ENCODE data around the gene SLC9C2.
A peak's percentile ranks its signal among the peaks of the same experiment; 100 is the strongest.
"Not testable (repeated sequence)": the region's sequence is repeated elsewhere in the genome, so short reads cannot be mapped to it uniquely, and the experiment has no call there.

The SLC9C2 gene

GRCh38 chr1:173485401-173485800 is 117.5 kb downstream of the SLC9C2 start:
- DNase-seq (ENCODE audit: low spot score): no peak

DNA sequence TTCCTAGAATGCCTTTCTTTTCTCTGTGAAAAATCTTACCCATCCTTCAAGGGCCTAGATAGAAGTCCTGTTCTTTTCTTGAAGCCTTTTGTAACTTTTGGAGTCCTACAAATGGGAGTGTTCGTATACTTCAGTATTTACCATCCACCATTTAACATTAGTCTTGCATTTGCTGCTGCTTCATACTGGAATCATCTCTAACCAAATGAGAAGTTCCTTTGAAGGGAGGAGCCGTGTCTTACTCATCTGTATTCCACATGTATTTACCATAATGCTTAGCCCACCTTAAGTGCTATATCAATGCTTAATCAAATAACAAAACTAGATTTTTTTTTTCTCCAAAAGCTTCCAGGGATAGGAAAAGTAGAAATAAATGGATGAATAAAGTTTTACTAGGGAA is 118.6 kb downstream of the SLC9C2 start:
- DNase-seq (ENCODE audit: low spot score): no peak

GRCh38 chr1:173482683-173483082 is 120.2 kb downstream of the SLC9C2 start:
- no peak for DNase-seq (ENCODE audit: low spot score)

- no peak for DNase-seq (ENCODE audit: low spot score)
These were observed 121.6 kb downstream of the SLC9C2 start for GRCh38 chr1:173481195-173481772.

- DNase-seq (ENCODE audit: low spot score): no peak
These were observed 123.2 kb downstream of the SLC9C2 start for GRCh38 chr1:173479649-173480048.

DNA sequence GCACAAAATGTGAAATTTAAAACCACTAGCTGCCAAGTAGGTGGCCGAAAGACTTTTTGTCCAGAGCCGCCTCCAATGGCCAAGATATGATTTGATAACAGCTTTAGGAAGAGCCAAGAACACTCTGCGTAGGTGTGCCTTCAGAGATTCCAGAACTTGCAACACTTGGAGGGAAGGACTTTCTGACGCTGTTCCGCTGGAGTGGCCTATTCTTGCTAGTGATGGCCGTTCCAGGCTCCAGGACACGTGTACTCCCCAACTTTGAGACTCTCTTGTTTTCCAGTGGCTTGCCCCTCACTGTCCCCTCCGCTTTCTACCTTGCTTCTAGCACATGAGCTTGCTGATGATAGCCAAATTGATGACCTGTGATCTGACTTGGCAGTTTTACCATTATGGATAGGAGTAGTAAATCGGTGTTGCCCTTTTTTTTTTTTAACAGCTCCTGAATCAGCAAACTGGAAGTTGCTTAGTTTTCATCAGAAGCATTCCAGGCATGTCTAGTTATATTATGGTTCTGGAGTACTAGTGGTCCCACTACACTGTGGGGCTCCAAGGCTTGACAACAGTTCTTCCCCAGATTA is 124.7 kb downstream of the SLC9C2 start:
- no peak for DNase-seq (ENCODE audit: low spot score)

- peak; percentile 59 for DNase-seq (ENCODE audit: low spot score)
These were observed 125.4 kb downstream of the SLC9C2 start, which contains the start of gene PRDX6 for GRCh38 chr1:173477286-173478093. Gene PRDX6 (plus strand): TSS chr1:173477335. CDS start chr1:173477398, 63 bp downstream.

GRCh38 chr1:173476665-173477285 is 126.1 kb downstream of the SLC9C2 start:
- DNase-seq (ENCODE audit: low spot score): peak; percentile 87

GRCh38 chr1:173476197-173476664 is 126.6 kb downstream of the SLC9C2 start:
- DNase-seq (ENCODE audit: low spot score): no peak

DNA sequence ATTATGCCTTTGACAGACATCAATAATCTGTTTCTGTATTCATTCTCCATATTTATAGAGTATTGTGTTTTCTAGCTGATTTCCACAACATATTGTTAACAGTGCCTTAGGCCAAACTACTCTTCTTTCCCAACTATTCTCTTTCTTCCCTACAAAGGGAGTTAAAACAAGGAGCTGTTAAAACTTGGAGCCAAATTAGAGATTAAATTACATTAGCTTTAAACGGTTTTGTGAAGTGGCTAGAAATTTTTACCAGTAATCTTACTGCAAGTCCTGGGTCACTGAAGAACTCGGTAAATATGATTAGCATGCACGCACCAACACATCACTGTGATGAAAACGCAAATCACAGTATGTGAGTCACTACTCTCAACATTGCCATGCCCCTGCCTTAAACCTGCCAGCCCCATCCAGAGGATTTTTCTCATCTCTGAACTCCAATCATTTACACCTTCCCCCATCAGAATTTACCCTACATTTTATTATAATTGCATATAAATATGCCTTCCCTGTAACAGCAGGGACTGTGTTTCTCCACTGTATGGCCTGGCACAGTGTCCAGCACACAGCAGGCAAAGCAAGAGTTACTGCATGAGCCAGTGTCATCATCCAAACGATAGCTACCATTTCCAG is 127.2 kb downstream of the SLC9C2 start:
- no peak for DNase-seq (ENCODE audit: low spot score)

DNA sequence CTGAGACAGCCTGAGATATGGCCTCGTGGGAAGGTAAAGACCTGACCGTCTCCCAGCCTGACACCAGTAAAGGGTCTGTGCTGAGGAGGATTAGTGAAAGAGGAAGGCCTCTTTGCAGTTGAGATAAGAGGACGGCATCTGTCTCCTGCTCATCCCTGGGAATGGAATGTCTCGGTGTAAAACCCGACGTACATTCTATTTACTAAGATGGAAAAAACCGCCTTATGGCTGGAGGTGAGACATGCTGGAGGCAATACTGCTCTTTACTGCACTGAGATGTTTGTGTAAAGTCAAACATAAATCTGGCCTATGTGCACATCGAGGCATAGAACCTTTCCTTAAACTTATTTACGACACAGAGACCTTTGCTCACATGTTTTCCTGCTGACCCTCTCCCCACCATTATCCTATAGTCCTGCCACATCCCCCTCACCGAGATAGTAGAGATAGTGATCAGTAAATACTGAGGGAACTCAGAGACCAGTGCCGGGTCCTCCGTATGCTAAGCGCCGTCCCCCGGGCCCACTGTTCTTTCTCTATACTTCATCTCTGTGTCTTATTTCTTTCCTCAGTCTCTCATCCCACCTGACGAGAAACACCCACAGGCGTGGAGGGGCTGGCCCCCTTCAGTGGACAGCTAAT is 128.0 kb downstream of the SLC9C2 start:
- not testable (repeated sequence) for DNase-seq (ENCODE audit: low spot score)

- DNase-seq (ENCODE audit: low spot score): no peak
These were observed 128.6 kb downstream of the SLC9C2 start for GRCh38 chr1:173474097-173474779.

GRCh38 chr1:173473599-173474011 is 129.3 kb downstream of the SLC9C2 start:
- DNase-seq (ENCODE audit: low spot score): no peak

DNA sequence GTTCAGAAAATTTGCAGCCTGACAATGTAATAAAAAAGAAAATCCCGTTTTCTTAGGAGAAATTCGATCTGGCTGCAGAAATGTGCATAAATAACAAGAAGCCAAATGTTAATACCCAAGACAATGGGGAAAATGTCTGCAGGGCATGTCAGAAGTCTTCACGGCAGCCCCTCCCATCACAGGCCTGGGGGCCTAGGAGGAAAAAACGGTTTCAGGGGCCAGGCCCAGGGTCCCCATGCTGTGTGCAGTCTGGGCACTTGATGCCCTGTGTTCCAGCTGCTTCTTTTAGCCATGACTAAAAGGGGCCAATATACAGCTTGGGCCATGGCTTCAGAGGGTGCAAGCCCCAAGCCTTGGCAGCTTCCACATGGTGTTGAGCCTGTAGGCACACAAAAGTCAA is 132.3 kb downstream of the SLC9C2 start:
- no peak for DNase-seq (ENCODE audit: low spot score)

DNA sequence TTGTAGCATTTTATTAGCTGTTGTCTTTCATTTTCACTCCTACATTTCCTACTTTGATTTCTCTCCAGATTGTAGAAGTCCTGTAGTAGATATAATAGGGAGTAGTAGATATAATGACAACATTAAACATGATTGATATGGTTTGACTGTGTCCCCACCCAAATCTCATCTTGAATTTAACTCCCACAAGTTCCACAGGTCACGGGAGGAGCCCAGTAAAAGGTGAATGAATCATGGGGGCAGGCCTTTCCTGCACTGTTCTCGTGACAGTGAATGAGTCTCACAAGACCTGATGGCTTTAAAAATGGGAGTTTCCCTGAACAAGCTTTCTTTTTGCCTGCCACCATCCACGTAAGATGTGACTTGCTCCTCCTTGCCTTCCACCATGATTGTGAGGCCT is 133.2 kb downstream of the SLC9C2 start:
- DNase-seq (ENCODE audit: low spot score): no peak

- no peak for DNase-seq (ENCODE audit: low spot score)
These were observed 135.4 kb downstream of the SLC9C2 start for GRCh38 chr1:173467426-173467825.

DNA sequence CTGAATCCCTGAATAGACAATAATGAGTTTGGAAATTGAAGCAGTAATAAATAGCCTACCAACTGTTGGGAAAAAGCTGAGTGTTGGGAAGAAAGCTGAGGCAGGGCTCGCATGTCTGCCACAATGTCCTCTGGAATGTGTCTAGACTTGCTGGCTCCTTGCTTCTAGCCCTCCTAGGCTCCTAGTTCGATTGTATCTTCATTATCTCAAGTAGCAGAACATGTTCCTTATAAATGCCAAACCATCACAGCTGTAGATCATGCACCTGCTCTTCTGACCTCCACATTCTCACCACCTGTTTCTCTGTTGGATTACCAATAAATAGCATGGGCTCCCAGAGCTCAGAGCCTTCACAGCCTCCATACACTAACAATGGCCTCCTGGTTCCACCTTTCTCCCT is 138.7 kb downstream of the SLC9C2 start:
- not testable (repeated sequence) for DNase-seq (ENCODE audit: low spot score)

DNA sequence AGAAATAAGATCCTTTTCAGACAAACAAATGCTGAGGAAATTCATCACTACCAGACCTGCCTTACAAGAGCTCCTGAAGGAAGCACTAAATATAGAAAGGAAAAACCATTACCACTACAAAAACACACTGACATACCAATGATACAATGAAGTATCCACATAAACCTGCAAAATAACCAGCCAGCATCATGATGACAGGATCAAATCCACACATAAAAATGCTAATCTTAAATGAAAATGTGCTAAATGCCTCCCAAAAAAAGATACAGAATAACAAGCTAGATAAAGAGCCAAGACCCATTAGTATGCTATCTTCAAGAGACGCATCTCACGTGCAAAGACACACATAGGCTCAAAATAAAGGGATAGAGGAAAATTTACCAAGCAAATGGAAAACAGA is 140.2 kb downstream of the SLC9C2 start:
- DNase-seq (ENCODE audit: low spot score): not testable (repeated sequence)

DNA sequence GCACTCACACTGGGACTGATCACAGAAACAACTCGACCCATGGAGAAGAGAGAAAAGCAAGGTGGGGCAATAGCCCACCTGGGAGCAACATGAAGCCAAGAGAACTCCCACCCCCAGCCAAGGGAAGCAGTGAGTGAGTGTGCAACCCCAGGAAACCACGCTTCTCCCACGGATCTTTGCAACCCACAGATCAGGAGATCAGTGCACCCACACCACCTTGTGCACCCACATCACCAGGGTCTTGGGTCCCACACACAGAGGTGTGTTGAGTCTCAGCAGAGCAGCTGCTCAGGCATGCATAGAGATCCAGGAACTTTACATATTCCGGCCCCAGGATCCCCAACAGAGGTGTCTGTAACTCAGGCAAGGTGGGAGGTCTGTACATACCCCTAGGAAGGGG is 143.0 kb downstream of the SLC9C2 start:
- no peak for DNase-seq (ENCODE audit: low spot score)

DNA sequence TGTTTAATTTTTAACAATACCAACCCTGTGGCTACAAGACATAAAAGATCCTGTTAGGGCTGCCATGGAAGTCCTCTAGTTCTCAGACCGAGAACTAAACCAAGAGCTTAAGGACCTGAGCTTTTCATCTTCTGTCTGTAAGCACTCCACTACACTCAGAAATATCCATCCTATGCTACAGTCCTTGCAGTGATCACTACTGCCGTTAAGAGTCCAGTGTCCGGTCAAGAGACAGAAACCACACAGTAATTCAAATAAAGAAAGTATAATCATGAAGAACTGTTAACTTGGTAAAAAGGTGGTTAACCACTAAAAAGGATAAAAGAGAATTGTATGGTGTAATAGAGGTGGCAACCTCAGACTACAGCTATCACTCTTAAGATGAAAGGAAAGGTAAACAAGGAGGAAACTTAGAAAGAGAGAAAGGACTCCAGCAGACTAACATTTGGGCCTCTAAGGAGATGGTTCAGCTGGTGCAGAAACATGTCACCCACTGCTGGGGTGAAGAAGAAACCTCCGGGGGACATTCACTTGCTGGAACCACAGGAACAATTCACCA is 147.8 kb downstream of the SLC9C2 start:
- DNase-seq (ENCODE audit: low spot score): no peak

GRCh38 chr1:173453982-173454381 is 148.9 kb downstream of the SLC9C2 start:
- no peak for DNase-seq (ENCODE audit: low spot score)
